K562 (cell line): ENCODE measurements around the gene MAPK1IP1L. TPM values are rescaled to one million over a fixed set of nuclear protein-coding genes. Genes with fewer than 3 reads are reported as not detected.

Source experiments
- ARHGAP35 ChIP-seq: fragments of 450-650 bp; IDR thresholded peaks from 2 replicates; pipeline ENCODE4 v1.6.1; 2018; ENCODE audit not compliant: partially characterized antibody
- CBX5 ChIP-seq: IDR thresholded peaks from 2 replicates; pipeline ENCODE4 v1.6.1; 2014; ENCODE audit warnings: low read depth, borderline replicate concordance
- NONO ChIP-seq, 2 experiments: fragments of 200-400 bp in 1 of 2; fragments of 450-650 bp in 1 of 2; formaldehyde crosslinking in 1 of 2; IDR thresholded peaks; 2 replicates each; pipeline ENCODE4 v1.6.1; 2017; ENCODE audit warnings: low read depth in 2 of 2, mild to moderate bottlenecking in 2 of 2, moderate library complexity in 2 of 2, low read length in 1 of 2
- ZBTB7A ChIP-seq: IDR thresholded peaks from 2 replicates; pipeline ENCODE4 v1.6.1; 2011; ENCODE audit warnings: low read depth, mild to moderate bottlenecking, low read length, moderate library complexity, borderline replicate concordance; ENCODE audit not compliant: control insufficient read depth
- ZNF316 ChIP-seq: fragments of 450-650 bp; IDR thresholded peaks from 2 replicates; pipeline ENCODE4 v1.6.1; 2016
- ZNF707 ChIP-seq: fragments of 250-450 bp; sonication (Bioruptor Pico); conservative IDR thresholded peaks from 2 replicates; pipeline ENCODE4 v1.8.0; 2022; ENCODE audit warnings: inconsistent platforms, mild to moderate bottlenecking, moderate library complexity
- polyA plus RNA-seq, 8 experiments: library from polyadenylated mRNA; depleted of rRNA in 4 of 8; stranded (reverse) in 5 of 8; unstranded in 3 of 8; fragments of >200 nt; fragmentation: Nextera tagmentation in 2 of 8; fragmentation: Illumina TruSeq in 1 of 8; extraction: Ambion mirVana in 2 of 8; extraction: Trizol in 1 of 8; gene quantifications; 2 replicates each; pipeline versions ENCODE4 v1.2.1 to v1.2.3, GENCODE V29; 2011 to 2014; ENCODE audit warnings: inconsistent platforms in 1 of 8, missing spikeins in 1 of 8
- total RNA-seq, 7 experiments: library from RNA; depleted of rRNA in 6 of 7; stranded (reverse); fragments of >200 nt in 6 of 7; fragmentation: Illumina TruSeq in 2 of 7; extraction: Trizol in 2 of 7; gene quantifications; 2 replicates each; pipeline versions ENCODE4 v1.2.1 to v1.2.3, GENCODE V29; 2011 to 2021; ENCODE audit warnings: low replicate concordance in 1 of 7
- TF ChIP-seq, protein P1 (sequence below): fragments of 450-650 bp; IDR thresholded peaks from 2 replicates; pipeline ENCODE4 v1.6.1; 2014; ENCODE audit warnings: low read depth, mild to moderate bottlenecking, moderate library complexity, borderline replicate concordance
- TF ChIP-seq, protein P2 (sequence below): fragments of 450-650 bp; IDR thresholded peaks from 2 replicates; pipeline ENCODE4 v1.6.1; 2018; ENCODE audit warnings: mild to moderate bottlenecking, low read depth; ENCODE audit not compliant: partially characterized antibody
- TF ChIP-seq, protein P3 (sequence below): fragments of 450-650 bp; IDR thresholded peaks from 2 replicates; pipeline ENCODE4 v1.7.0; 2016; ENCODE audit warnings: borderline replicate concordance
- TF ChIP-seq, protein P4 (sequence below): IDR thresholded peaks from 2 replicates; pipeline ENCODE4 v1.6.1; 2016; ENCODE audit warnings: missing genetic modification characterization, missing compliant biosample characterization

The MAPK1IP1L gene
- total and polyA plus RNA-seq, 9 of the 15 experiments (the other 6 are each of a cell fraction or from before 2014, with no cell fraction given), result 32.7 to 99.4 (median 49.8) TPM

DNA sequence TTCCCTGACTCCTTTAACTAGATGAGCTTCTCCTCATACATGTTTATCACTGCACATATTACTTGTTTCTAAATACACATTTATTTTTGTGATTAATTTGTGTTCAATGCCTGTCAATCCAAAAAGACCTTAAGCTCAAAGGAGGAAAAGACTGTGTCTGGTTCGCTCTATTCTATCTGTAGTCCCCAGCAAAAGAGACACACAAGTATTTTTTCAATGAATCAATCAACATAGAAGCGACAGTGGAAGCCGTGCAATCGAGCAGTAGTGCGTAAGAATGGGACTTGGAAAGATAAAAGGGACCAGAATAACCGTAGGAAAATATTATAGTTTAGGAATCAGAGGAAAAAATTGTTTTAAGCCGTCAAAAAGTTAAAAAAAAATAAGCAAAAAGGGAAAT lies 25.5 kb upstream of the MAPK1IP1L start (continued):
- no peak for TF ChIP-seq ZBTB7A
- TF ChIP-seq NONO (IDR thresholded peaks at IDR 0.05; ENCODE audit: low read depth in 2 of 2, low read length in 1 of 2), result no peak
- TF ChIP-seq CBX5, result no peak
- TF ChIP-seq, protein P1, sequence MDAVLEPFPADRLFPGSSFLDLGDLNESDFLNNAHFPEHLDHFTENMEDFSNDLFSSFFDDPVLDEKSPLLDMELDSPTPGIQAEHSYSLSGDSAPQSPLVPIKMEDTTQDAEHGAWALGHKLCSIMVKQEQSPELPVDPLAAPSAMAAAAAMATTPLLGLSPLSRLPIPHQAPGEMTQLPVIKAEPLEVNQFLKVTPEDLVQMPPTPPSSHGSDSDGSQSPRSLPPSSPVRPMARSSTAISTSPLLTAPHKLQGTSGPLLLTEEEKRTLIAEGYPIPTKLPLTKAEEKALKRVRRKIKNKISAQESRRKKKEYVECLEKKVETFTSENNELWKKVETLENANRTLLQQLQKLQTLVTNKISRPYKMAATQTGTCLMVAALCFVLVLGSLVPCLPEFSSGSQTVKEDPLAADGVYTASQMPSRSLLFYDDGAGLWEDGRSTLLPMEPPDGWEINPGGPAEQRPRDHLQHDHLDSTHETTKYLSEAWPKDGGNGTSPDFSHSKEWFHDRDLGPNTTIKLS, result no peak
- TF ChIP-seq ARHGAP35, result no peak
- TF ChIP-seq, protein P2, sequence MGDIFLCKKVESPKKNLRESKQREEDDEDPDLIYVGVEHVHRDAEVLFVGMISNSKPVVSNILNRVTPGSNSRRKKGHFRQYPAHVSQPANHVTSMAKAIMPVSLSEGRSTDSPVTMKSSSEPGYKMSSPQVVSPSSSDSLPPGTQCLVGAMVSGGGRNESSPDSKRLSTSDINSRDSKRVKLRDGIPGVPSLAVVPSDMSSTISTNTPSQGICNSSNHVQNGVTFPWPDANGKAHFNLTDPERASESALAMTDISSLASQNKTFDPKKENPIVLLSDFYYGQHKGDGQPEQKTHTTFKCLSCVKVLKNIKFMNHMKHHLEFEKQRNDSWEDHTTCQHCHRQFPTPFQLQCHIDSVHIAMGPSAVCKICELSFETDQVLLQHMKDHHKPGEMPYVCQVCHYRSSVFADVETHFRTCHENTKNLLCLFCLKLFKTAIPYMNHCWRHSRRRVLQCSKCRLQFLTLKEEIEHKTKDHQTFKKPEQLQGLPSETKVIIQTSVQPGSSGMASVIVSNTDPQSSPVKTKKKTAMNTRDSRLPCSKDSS, result no peak
- no peak for TF ChIP-seq ZNF707
- no peak for TF ChIP-seq ZNF316
- TF ChIP-seq, protein P3, sequence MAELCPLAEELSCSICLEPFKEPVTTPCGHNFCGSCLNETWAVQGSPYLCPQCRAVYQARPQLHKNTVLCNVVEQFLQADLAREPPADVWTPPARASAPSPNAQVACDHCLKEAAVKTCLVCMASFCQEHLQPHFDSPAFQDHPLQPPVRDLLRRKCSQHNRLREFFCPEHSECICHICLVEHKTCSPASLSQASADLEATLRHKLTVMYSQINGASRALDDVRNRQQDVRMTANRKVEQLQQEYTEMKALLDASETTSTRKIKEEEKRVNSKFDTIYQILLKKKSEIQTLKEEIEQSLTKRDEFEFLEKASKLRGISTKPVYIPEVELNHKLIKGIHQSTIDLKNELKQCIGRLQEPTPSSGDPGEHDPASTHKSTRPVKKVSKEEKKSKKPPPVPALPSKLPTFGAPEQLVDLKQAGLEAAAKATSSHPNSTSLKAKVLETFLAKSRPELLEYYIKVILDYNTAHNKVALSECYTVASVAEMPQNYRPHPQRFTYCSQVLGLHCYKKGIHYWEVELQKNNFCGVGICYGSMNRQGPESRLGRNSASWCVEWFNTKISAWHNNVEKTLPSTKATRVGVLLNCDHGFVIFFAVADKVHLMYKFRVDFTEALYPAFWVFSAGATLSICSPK, result no peak
- TF ChIP-seq, protein P4, sequence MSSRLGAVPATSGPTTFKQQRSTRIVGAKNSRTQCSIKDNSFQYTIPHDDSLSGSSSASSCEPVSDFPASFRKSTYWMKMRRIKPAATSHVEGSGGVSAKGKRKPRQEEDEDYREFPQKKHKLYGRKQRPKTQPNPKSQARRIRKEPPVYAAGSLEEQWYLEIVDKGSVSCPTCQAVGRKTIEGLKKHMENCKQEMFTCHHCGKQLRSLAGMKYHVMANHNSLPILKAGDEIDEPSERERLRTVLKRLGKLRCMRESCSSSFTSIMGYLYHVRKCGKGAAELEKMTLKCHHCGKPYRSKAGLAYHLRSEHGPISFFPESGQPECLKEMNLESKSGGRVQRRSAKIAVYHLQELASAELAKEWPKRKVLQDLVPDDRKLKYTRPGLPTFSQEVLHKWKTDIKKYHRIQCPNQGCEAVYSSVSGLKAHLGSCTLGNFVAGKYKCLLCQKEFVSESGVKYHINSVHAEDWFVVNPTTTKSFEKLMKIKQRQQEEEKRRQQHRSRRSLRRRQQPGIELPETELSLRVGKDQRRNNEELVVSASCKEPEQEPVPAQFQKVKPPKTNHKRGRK (tag), result peak; percentile 54
